Subcutaneous adipose tissue (tissue), 4 donors: ENCODE measurements around the gene CDK15. TPM values are rescaled to one million over a fixed set of nuclear protein-coding genes. Genes with fewer than 3 reads are reported as not detected.

Experiments
- CTCF ChIP-seq: fragments of 450-650 bp; IDR thresholded peaks from one replicate; pipeline ENCODE4 v1.5.1; 2016; ENCODE audit warnings: low read depth, mild to moderate bottlenecking, control low read depth, antibody characterized with exemption, moderate library complexity
- total RNA-seq, 4 donors: library from RNA; depleted of rRNA; stranded (reverse); fragments of >200 nt; gene quantifications; one replicate each; pipeline ENCODE4 v1.1.0, GENCODE V29; 2016

CDK15 gene
- total RNA-seq, 4 donors from 2014 or later: 0.57 to 6.5 (median 3.8) TPM

GRCh38 chr2:201790291-201790690, 16.0 kb upstream of the CDK15 start:
- no peak for TF ChIP-seq CTCF

GRCh38 chr2:201790989-201791388, 15.3 kb upstream of the CDK15 start:
- no peak for TF ChIP-seq CTCF

GRCh38 chr2:201793631-201794030, 12.7 kb upstream of the CDK15 start:
- no peak for TF ChIP-seq CTCF

- TF ChIP-seq CTCF: no peak
Observed at GRCh38 chr2:201794294-201794693, 12.0 kb upstream of the CDK15 start.

GRCh38 chr2:201795607-201796477, 10.5 kb upstream of the CDK15 start:
- no peak for TF ChIP-seq CTCF

GRCh38 chr2:201796478-201796865, 9.9 kb upstream of the CDK15 start:
- no peak for TF ChIP-seq CTCF

GRCh38 chr2:201797175-201797840, 9.0 kb upstream of the CDK15 start:
- TF ChIP-seq CTCF: no peak
